Activated naive CD8-positive, alpha-beta T cell treated with anti-CD3 and anti-CD28 coated beads, Interleukin-2, amount 10 ng/mL, durations not matched to agents 7 days and 5 days (primary cell): ENCODE data around the gene TRIM21. TPM values are rescaled to one million over a fixed set of nuclear protein-coding genes. Genes with fewer than 3 reads are reported as not detected.
"Not testable (repeated sequence)": the region's sequence is repeated elsewhere in the genome, so short reads cannot be mapped to it uniquely, and the experiment has no call there.

Experiments
- ATAC-seq: fragments of 150-1000 bp; cut with Tn5 transposase; one replicate; pipeline ENCODE4 v1.10.0; 2021; ENCODE audit warnings: low read depth, moderate library complexity
- POLR2A ChIA-PET: fragments of 350-600 bp; sonication (Branson Sonifier 250); formaldehyde crosslinking; loops from one replicate; lab custom pipeline; 2021; ENCODE audit warnings: antibody characterized with exemption; lab: Charles Lee
- DNase-seq: peaks from one replicate; pipeline ENCODE4 v3.0.0; 2021
- H3K27ac Mint-ChIP-seq: one replicate; pipeline ENCODE4 v1.8.0; 2022; ENCODE audit warnings: mild to moderate bottlenecking, mixed read lengths
- H3K27me3 Mint-ChIP-seq: one replicate; pipeline ENCODE4 v1.8.0; 2022; ENCODE audit warnings: mild to moderate bottlenecking, moderate library complexity, mixed read lengths
- H3K36me3 Mint-ChIP-seq: one replicate; pipeline ENCODE4 v1.8.0; 2021; ENCODE audit warnings: mild to moderate bottlenecking, mixed read lengths
- H3K4me1 Mint-ChIP-seq: one replicate; pipeline ENCODE4 v1.8.0; 2021; ENCODE audit warnings: mixed read lengths
- H3K4me3 Mint-ChIP-seq: one replicate; pipeline ENCODE4 v1.8.0; 2022; ENCODE audit warnings: mild to moderate bottlenecking, moderate library complexity, mixed read lengths
- H3K9me3 Mint-ChIP-seq: one replicate; pipeline ENCODE4 v1.8.0; 2021; ENCODE audit warnings: mixed read lengths
- total RNA-seq, 2 experiments: library from RNA; stranded (reverse); gene quantifications; one replicate each; pipeline ENCODE4 v1.2.3, GENCODE V29; 2021

Gene TRIM21
- total RNA-seq, 2 experiments from 2014 or later, result 51.6 to 56.4 TPM

DNA sequence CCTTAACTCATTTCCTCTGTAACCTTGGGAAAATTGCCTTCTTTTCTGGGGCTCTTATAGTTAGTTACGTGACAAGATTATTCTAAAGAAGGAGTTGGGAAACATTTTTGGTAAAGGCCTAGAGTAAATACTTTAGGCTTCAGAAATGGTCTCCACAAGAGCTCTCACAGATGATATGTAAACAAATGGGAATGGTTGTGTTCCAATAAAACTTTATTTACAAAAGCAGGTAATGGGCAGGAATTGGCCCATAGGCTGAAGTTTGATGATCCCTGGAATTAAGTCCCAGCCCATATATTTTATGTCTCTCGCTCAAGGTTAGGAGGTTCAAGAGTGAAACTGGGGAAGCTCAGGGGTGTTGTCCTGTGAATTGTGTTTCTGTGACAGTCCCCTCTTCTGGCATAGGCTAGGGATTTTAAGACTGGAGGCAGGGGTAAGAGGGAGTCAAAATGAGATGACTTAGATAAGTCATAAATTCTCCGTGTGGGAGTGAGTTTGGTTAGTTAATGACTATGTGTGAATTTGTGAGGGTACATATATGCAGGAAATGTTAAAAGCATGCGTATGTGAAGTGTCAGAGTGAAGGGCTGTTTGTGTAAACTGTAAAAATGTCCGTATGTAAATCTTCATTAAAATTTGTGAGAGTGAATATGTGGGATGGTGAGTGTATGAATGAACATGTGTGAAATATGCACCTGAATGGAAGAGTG lies 17.9 kb downstream of the TRIM21 start:
- Mint-ChIP-seq H3K27me3 (no peaks in the 10 kb centered on the region), H3K9me3 (no peaks in the 10 kb centered on the region), H3K27ac (no peak overlapping the region), H3K36me3 (peaks cover 5% of the 10 kb centered on the region), H3K4me3 (no peak overlapping the region), H3K4me1 (peaks cover under 1% of the 10 kb centered on the region)
- DNase-seq, result no peak
- no peak for ATAC-seq
- POLR2A ChIA-PET, result no interaction called here

DNA sequence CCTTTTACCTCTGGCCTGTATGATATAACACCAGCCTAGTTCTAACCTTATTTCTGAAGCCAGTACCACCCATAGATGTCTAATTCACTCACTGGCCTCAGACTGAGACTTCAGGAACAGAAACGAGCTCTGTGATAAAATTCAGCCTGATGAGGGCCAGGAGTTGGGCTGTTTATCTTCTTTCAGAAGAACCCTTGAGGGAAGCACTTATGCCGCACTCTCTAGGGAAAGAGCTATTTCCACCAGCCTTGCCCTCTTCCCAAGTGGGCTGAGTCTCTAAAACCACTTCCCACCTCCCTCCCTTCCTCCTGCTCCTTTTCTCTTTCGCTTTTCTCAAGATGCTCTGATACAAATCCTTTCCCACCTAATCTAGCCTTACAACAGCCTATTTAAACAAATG lies 23.3 kb downstream of the TRIM21 start:
- DNase-seq (no peak), ATAC-seq (no peak)
- no peaks in the 10 kb centered on the region for H3K36me3 Mint-ChIP-seq
- no peak overlapping the region for H3K27ac Mint-ChIP-seq
- POLR2A ChIA-PET, result no interaction called here
- no peaks in the 10 kb centered on the region for H3K9me3 Mint-ChIP-seq
- peaks cover 2% of the 10 kb centered on the region for H3K4me1 Mint-ChIP-seq
- no peak overlapping the region for H3K4me3 Mint-ChIP-seq
- H3K27me3 Mint-ChIP-seq, result no peaks in the 10 kb centered on the region

- POLR2A ChIA-PET, result no interaction called here
- DNase-seq, result no peak
- Mint-ChIP-seq H3K4me3 (no peak within 1 kb of the TSS), H3K9me3 (peaks cover 2% of the 10 kb centered on the region), H3K36me3 (no peaks in the 10 kb centered on the region), H3K27ac (no peak within 1 kb of the TSS), H3K4me1 (peaks cover 2% of the 10 kb centered on the region), H3K27me3 (peaks cover 2% of the 10 kb centered on the region)
- no peak for ATAC-seq
Observed at GRCh38 chr11:4368286-4368685, 25.2 kb downstream of the TRIM21 start, which contains the start of gene OR52B4. Gene OR52B4 (minus strand): TSS chr11:4368386. CDS start chr11:4368295, 91 bp downstream.

DNA sequence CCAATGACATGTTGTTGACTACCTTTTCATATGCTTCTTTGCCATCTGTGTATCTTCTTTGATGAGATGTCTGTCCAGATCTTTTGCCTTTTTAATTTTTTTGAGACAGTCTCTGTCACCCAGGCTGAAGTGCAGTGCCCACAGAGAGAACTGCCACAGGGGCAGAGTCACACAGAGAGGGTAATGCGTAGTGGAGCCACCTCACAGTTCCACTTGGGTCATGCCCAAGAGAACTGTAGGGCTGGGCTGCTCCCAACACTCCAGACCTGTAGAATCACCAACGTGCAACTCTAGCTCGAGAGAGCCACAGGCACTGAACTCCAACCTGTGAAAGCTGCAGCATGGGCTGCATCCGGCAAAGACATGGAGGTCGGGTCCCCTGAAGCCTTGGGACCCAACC lies 45.4 kb downstream of the TRIM21 start:
- H3K4me3 Mint-ChIP-seq, H3K4me1 Mint-ChIP-seq, DNase-seq, POLR2A ChIA-PET, H3K36me3 Mint-ChIP-seq, H3K27me3 Mint-ChIP-seq, H3K27ac Mint-ChIP-seq, H3K9me3 Mint-ChIP-seq, ATAC-seq: not testable (repeated sequence)

DNA sequence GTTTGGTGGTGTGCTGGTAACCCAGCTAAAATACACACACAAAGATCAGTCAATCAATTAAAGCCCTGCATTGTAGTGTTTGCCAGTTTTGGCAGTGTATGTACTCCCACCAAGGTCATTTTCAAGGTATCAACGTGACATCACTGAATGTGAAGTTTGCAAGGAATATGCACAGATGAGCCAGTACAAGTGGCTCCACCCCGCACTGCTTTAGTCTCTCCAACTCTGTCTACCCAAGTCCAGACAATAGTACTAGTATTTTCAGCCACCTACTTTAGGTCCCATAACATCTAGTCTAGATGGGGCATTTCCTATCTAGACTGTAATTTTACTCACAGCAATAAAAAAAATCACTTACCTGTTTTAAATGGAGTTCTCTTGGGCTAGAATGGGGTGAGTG lies 48.1 kb downstream of the TRIM21 start:
- ATAC-seq, H3K4me1 Mint-ChIP-seq, POLR2A ChIA-PET, H3K27me3 Mint-ChIP-seq, DNase-seq, H3K9me3 Mint-ChIP-seq, H3K36me3 Mint-ChIP-seq, H3K4me3 Mint-ChIP-seq, H3K27ac Mint-ChIP-seq: not testable (repeated sequence)

Other genes with a start within 250 kb of the TRIM21 start
- not detected for gene OR52B4, start 25.3 kb downstream of the TRIM21 start, total RNA-seq
- gene OR52K2, start 55.6 kb upstream of the TRIM21 start, total RNA-seq, result not detected
- not detected for gene OR52K1, start 88.9 kb upstream of the TRIM21 start, total RNA-seq
- not detected for gene OR52M1, start 151.5 kb upstream of the TRIM21 start, total RNA-seq
- gene OR52I2, start 188.0 kb upstream of the TRIM21 start, total RNA-seq, result not detected
- gene OR52I1, start 200.3 kb upstream of the TRIM21 start, total RNA-seq, result not detected
- 10 to 100 TPM; 17.7 to 21.4 TPM for gene TRIM68, start 214.5 kb upstream of the TRIM21 start, total RNA-seq
- gene OR51D1, start 243.8 kb upstream of the TRIM21 start, total RNA-seq, result not detected